Epithelial cell of proximal tubule (primary cell): ENCODE results near the gene TMEM42. TPM values are rescaled to one million over a fixed set of nuclear protein-coding genes. Genes with fewer than 3 reads are reported as not detected.
"Not testable (repeated sequence)": the region's sequence is repeated elsewhere in the genome, so short reads cannot be mapped to it uniquely, and the experiment has no call there.

Experiments
- DNase-seq: peaks from one replicate; pipeline ENCODE4 v3.0.0-alpha.2; 2011; ENCODE audit warnings: low read depth
- H3K4me3 ChIP-seq: 2 replicates; pipeline ENCODE4 v1.5.1; 2011; ENCODE audit warnings: low read depth, mild to moderate bottlenecking, low read length
- total RNA-seq: library from RNA; depleted of rRNA; stranded (reverse); fragments of >200 nt; gene quantifications from 2 replicates; pipeline ENCODE4 v1.2.3, GENCODE V29; 2015
- TF ChIP-seq, protein P1 (sequence below): conservative IDR thresholded peaks from 2 replicates; pipeline ENCODE4 v1.5.1; 2012; ENCODE audit warnings: low read depth, mild to moderate bottlenecking, low read length

Gene TMEM42
- total RNA-seq, 1 donor from 2014 or later, result 22.3 TPM

DNA sequence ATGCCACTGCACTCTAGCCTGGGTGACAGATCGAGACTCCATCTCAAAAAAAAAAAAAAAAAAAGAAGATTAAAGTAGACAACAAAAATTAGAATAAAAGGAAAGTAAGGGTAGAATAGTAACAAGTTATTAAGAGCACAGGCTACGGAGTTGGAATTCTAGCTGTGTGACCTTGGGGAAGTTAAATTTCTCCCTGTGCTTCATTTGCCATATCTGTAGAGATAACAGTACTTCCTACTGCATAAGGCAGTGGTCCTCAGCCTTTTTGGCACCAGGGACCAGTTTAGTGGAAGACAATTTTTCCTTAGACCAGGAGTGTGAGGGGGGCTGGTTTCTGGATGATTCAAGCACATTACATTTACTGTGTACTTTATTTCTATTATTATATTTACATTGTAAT lies 28.7 kb upstream of the TMEM42 start:
- DNase-seq, result no peak
- TF ChIP-seq, protein P1, sequence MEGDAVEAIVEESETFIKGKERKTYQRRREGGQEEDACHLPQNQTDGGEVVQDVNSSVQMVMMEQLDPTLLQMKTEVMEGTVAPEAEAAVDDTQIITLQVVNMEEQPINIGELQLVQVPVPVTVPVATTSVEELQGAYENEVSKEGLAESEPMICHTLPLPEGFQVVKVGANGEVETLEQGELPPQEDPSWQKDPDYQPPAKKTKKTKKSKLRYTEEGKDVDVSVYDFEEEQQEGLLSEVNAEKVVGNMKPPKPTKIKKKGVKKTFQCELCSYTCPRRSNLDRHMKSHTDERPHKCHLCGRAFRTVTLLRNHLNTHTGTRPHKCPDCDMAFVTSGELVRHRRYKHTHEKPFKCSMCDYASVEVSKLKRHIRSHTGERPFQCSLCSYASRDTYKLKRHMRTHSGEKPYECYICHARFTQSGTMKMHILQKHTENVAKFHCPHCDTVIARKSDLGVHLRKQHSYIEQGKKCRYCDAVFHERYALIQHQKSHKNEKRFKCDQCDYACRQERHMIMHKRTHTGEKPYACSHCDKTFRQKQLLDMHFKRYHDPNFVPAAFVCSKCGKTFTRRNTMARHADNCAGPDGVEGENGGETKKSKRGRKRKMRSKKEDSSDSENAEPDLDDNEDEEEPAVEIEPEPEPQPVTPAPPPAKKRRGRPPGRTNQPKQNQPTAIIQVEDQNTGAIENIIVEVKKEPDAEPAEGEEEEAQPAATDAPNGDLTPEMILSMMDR, result no peak
- no peak overlapping the region for H3K4me3 ChIP-seq

DNA sequence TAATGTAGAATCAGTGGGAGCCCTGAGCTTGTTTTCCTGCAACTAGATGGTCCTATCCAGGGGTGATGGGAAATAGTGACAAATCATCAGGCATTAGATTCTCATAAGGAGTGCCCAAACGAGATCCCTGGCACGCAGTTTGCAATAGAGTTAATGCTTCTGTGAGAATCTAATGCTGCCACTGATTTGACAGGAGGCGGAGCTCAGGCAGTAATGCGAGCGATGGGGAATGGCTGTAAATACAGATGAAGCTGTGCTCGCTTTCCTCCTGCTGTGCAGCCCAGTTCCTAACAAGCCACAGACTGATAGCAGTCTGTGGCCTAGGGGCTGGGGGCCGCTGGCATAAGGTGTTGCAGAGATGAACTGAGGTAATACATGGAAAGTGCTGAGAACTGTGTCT lies 28.3 kb upstream of the TMEM42 start:
- no peak overlapping the region for H3K4me3 ChIP-seq
- DNase-seq, result no peak
- TF ChIP-seq, protein P1, result no peak

DNA sequence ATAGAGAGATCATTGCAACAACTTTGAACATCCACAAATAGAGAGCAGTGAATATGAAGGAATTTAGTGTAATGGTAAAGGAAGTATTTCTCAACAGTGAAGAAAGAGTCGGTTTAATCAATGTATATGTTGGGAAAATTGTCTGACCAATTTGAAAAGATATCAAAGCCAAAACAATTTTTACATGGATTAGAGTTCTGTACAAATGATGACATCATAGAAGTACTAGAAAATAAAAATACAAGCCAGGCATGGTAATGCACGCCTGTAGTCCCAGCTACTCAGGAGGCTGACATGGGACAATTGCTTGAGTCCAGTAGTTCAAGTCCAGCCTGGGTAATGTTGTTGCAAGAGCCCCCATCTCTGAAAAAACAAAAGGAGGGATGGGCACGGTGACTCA lies 26.0 kb upstream of the TMEM42 start:
- no peak for DNase-seq
- no peak overlapping the region for H3K4me3 ChIP-seq
- TF ChIP-seq, protein P1, result no peak

DNA sequence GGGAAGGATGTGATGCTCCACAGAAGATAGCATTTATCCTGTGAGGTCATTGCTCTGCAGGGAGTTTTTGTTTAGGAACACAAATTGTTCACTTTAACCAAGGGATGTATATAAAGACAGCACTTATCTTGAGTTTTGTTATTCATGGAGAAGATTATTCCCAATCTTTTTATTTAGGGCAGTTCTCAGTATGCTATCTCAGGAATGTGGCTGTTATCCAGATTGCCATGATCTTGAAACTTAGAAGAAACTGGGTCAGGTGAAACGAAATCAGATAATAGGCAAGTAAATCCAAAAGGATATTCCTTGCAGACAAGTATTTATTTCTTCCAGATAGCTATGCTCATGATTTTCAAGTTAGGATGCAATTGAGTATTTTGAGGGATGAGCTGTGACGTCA lies 19.3 kb upstream of the TMEM42 start:
- no peak overlapping the region for H3K4me3 ChIP-seq
- DNase-seq, result no peak
- TF ChIP-seq, protein P1, result no peak

DNA sequence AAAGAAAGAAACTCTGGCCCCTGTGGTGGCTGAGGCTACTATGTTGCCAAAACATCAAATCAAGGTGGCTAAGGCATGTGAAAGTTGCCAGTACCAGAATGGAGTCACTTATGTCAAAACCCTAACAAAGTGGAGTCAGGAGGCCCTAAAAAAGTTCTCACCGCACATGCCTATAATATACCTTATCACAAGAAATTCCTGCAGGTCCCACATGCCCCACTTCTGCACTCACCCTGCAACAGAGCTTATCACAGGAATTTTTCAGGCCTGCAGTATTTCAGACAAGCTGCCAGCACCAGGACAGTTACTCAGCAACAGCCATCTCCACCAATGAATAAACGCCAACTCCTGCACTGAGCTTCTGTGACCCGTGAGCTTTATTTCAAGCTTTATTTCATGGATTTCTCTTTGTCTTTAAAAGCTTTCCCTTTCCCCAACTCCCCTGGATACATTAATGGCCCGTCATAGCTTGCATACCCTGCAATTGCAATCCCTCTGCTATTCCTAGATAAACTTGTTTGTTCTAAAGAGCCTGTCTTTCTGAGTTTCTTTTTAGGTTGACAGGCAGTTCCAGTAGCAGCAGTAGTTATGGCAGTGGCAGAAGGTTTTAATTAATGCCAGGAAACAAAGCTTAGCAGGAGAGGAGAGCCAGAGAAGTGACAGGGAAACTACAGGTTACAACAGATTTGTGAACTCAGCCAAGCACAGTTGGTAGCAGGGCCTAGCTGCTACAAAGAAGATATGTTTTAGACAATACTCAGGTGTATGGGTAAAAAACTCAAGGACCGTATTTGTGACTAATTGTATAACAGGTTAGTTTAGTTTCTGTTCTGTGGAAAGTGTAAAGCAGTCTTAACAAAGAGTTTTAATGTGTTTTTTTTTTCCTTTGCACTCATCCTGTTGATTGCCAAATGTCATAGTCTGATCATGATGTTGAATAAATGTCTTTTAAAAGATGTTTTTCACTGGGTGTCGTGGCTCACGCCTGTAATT lies 15.9 kb upstream of the TMEM42 start:
- TF ChIP-seq, protein P1, result no peak
- H3K4me3 ChIP-seq, result no peak overlapping the region
- DNase-seq, result no peak

DNA sequence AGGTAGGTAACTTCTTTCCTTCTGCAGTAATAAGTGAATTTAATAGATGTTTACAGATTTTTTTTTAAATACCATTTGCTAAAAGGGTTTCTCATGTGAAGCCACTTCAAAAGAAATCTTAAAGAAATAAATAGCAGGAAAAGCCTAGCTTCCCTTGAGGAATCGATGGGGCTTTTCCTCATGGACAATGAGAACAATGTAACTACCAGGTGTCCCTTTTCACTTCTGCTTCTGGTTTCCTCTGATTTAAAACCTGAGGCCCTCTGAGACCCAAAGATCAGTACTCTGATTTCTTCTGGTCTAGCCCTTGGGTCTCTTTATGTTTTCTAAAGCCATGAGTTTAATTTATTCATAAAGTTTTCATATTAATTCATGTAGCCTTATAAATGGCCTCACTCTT lies 13.1 kb upstream of the TMEM42 start:
- H3K4me3 ChIP-seq, result no peak overlapping the region
- TF ChIP-seq, protein P1, result no peak
- DNase-seq, result no peak

DNA sequence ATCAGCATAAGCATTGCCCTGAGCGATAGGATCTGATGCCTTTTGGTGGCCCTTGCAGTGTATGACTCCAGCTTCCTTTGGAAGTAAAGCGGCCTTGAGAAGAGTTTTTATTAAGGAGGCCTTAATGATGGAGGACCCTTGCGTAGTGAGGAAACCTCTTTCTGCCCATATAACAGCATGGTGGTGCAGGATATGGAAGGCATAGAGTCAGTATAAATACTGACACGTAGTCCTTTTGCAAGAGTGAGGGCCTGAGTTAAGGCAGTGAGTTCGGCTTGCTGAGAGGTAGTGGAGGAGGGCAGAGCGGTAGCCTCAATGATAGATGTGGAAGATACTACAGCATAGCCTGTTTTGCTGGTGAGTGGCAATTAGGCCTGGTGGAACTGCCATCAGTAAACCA lies 5.0 kb upstream of the TMEM42 start:
- not testable (repeated sequence) for H3K4me3 ChIP-seq, DNase-seq
